Hepatocyte (in vitro differentiated cells): Measurements from ENCODE around the gene MAP3K10.
"Not testable (repeated sequence)": the region's sequence is repeated elsewhere in the genome, so short reads cannot be mapped to it uniquely, and the experiment has no call there.

ENCODE experiments used
- EZH2phosphoT487 ChIP-seq: fragments of 200-600 bp; sonication (generic); IDR thresholded peaks from one replicate; pipeline ENCODE4 v1.6.1; 2018; ENCODE audit warnings: antibody characterized with exemption, mild to moderate bottlenecking, low read depth, moderate library complexity; ENCODE audit not compliant: unreplicated experiment, severe bottlenecking
- TF ChIP-seq, protein P1 (sequence below): fragments of 200-600 bp; sonication (generic); IDR thresholded peaks from 2 replicates; pipeline ENCODE4 v1.5.1; 2016; ENCODE audit warnings: antibody characterized with exemption, mild to moderate bottlenecking; ENCODE audit not compliant: poor library complexity

DNA sequence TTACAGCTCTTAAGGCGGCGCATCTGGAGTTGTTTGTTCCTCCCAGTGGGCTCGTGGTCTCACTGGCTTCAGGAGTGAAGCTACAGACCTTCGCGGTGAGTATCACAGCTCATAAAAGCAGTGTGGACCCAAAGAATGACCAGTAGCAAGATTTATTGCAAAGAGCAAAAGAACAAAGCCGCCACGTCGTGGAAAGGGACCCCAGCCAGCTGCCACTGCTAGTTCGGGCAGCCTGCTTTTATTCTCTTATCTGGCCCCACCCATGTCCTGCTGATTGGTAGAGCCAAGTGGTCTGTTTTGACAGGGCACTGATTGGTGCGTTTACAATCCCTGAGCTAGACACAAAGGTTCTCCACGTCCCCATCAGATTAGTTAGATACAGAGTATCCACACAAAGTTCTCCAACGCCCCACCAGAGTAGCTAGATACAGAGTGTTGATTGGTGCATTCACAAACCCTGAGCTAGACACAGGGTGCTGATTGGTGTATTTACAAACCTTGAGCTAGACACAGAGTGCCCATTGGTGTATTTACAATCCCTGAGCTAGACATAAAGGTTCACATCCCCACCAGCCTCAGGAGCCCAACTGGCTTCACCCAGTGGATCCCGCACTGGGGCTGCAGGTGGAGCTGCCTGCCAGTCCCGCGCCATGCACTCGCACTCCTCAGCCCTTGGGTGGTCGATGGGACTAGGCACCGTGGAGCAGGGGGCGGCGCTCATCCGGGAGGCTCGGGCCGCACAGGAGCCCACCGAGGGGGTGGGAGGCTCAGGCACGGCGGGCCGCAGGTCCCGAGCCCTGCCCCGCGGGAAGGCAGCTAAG is 21.5 kb upstream of the MAP3K10 start:
- not testable (repeated sequence) for TF ChIP-seq EZH2phosphoT487
- TF ChIP-seq, protein P1, sequence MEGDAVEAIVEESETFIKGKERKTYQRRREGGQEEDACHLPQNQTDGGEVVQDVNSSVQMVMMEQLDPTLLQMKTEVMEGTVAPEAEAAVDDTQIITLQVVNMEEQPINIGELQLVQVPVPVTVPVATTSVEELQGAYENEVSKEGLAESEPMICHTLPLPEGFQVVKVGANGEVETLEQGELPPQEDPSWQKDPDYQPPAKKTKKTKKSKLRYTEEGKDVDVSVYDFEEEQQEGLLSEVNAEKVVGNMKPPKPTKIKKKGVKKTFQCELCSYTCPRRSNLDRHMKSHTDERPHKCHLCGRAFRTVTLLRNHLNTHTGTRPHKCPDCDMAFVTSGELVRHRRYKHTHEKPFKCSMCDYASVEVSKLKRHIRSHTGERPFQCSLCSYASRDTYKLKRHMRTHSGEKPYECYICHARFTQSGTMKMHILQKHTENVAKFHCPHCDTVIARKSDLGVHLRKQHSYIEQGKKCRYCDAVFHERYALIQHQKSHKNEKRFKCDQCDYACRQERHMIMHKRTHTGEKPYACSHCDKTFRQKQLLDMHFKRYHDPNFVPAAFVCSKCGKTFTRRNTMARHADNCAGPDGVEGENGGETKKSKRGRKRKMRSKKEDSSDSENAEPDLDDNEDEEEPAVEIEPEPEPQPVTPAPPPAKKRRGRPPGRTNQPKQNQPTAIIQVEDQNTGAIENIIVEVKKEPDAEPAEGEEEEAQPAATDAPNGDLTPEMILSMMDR = not testable (repeated sequence)
